DOHH2 (cell line): ENCODE data around the gene PTPRT.

Experiments
- H3F3A ChIP-seq: fragments of 200-600 bp; sonication (generic), shearing (Covaris generic); 2 replicates; pipeline ENCODE4 v1.6.0; 2016; ENCODE audit warnings: antibody characterized with exemption, mild to moderate bottlenecking; ENCODE audit not compliant: control insufficient read depth, insufficient read depth
- H3K27ac ChIP-seq: fragments of 200-600 bp; sonication (generic); 2 replicates; pipeline ENCODE4 v1.5.1; 2014; ENCODE audit warnings: low read depth, mild to moderate bottlenecking, low read length, moderate library complexity
- H3K27me3 ChIP-seq: fragments of 200-600 bp; sonication (generic); 2 replicates; pipeline ENCODE4 v1.6.1; 2014; ENCODE audit warnings: mild to moderate bottlenecking, low read length, mixed read lengths; ENCODE audit not compliant: control insufficient read depth
- H3K36me3 ChIP-seq: fragments of 200-600 bp; sonication (generic); 2 replicates; pipeline ENCODE4 v1.6.1; 2014; ENCODE audit warnings: mild to moderate bottlenecking, low read length, moderate library complexity, mixed read lengths; ENCODE audit not compliant: control insufficient read depth
- H3K4me1 ChIP-seq: fragments of 200-600 bp; sonication (generic); 2 replicates; pipeline ENCODE4 v1.6.1; 2014; ENCODE audit warnings: mild to moderate bottlenecking, low read length, mixed read lengths; ENCODE audit not compliant: control insufficient read depth
- H3K4me2 ChIP-seq: fragments of 200-600 bp; sonication (generic); 2 replicates; pipeline ENCODE4 v1.6.0; 2014; ENCODE audit warnings: mild to moderate bottlenecking, low read length, moderate library complexity
- H3K4me3 ChIP-seq: fragments of 200-600 bp; sonication (generic); 2 replicates; pipeline ENCODE4 v1.5.1; 2014; ENCODE audit warnings: mild to moderate bottlenecking, low read length, mixed read lengths
- H3K79me2 ChIP-seq: fragments of 200-600 bp; sonication (generic); 2 replicates; pipeline ENCODE4 v1.6.1; 2014; ENCODE audit warnings: mild to moderate bottlenecking, low read length, mixed read lengths; ENCODE audit not compliant: control insufficient read depth
- H3K9me2 ChIP-seq: fragments of 200-600 bp; sonication (generic); replicated peaks from 2 replicates; pipeline ENCODE4 v1.6.1; 2014; ENCODE audit warnings: mild to moderate bottlenecking, low read length, mixed read lengths; ENCODE audit not compliant: control insufficient read depth
- H3K9me3 ChIP-seq: fragments of 200-600 bp; sonication (generic); 2 replicates; pipeline ENCODE4 v1.6.1; 2014; ENCODE audit warnings: antibody characterized with exemption, low read length, mixed read lengths; ENCODE audit not compliant: control insufficient read depth, insufficient read depth
- H4K20me1 ChIP-seq: fragments of 200-600 bp; sonication (generic); 2 replicates; pipeline ENCODE4 v1.6.0; 2014; ENCODE audit warnings: low read depth, mild to moderate bottlenecking, antibody characterized with exemption, low read length, moderate library complexity; ENCODE audit not compliant: control insufficient read depth, insufficient read depth
- EZH2phosphoT487 ChIP-seq: fragments of 200-600 bp; sonication (generic); IDR thresholded peaks from 2 replicates; pipeline ENCODE4 v1.6.1; 2017; ENCODE audit warnings: borderline replicate concordance, mild to moderate bottlenecking, antibody characterized with exemption, low read length, moderate library complexity, mixed read lengths
- TF ChIP-seq, protein P1 (sequence below): fragments of 200-600 bp; sonication (generic); IDR thresholded peaks from one replicate; pipeline ENCODE4 v1.5.1; 2014; ENCODE audit warnings: antibody characterized with exemption, mild to moderate bottlenecking, low read depth, low read length; ENCODE audit not compliant: poor library complexity, severe bottlenecking

The PTPRT gene

DNA sequence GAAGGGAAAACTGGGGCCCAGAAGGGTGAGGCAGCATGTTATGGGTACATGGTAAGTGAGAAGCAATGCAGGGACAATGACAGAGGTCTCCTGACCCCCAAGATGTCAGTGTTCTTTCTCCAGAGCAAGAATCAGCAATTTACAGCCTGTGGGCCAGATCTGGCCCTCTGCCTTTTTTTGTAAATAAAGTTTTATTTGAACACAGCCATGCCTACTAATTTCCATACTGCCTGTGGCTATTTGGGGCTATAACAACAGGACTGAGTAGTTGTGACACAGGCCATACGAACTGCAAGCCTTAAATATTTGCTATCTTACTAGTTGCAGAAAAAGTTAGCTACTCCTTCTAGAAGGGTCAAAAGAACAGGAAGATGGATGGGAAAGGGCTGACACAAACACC is 52.5 kb downstream of the PTPRT start:
- Histone ChIP-seq H3K4me3 (no peak overlapping the region), H3K4me1 (no peaks in the 10 kb centered on the region), H3K27me3 (no peaks in the 10 kb centered on the region), H3K9me2 (no peaks in the 10 kb centered on the region), H3F3A (no peaks in the 10 kb centered on the region), H3K27ac (no peak overlapping the region), H3K36me3 (no peaks in the 10 kb centered on the region), H3K4me2 (no peak overlapping the region), H3K79me2 (no peaks in the 10 kb centered on the region), H3K9me3 (no peaks in the 10 kb centered on the region), H4K20me1 (no peaks in the 10 kb centered on the region)
- TF ChIP-seq, protein P1, sequence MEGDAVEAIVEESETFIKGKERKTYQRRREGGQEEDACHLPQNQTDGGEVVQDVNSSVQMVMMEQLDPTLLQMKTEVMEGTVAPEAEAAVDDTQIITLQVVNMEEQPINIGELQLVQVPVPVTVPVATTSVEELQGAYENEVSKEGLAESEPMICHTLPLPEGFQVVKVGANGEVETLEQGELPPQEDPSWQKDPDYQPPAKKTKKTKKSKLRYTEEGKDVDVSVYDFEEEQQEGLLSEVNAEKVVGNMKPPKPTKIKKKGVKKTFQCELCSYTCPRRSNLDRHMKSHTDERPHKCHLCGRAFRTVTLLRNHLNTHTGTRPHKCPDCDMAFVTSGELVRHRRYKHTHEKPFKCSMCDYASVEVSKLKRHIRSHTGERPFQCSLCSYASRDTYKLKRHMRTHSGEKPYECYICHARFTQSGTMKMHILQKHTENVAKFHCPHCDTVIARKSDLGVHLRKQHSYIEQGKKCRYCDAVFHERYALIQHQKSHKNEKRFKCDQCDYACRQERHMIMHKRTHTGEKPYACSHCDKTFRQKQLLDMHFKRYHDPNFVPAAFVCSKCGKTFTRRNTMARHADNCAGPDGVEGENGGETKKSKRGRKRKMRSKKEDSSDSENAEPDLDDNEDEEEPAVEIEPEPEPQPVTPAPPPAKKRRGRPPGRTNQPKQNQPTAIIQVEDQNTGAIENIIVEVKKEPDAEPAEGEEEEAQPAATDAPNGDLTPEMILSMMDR = no peak
- TF ChIP-seq EZH2phosphoT487 = no peak

DNA sequence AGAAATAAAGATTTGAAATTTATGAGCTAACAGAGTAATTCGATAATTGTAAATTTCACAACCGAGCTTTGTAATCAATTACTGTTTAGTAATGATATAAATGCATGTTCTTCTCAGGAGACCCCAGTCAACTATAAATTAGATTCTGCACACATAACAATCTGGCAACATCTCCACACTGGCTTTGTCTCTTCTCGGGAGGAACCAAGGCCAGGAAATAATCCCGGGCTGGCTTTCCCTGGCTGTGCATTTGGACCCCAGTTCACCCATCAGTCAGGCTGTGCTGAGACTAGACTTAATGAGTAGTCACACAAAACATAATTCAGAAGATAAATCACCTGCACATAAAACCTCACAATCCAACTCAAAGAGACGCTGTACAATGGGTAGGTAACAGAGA is 65.5 kb downstream of the PTPRT start:
- no peaks in the 10 kb centered on the region for H3K36me3 ChIP-seq
- no peaks in the 10 kb centered on the region for H3K9me3 ChIP-seq
- H3F3A ChIP-seq = no peaks in the 10 kb centered on the region
- no peak for TF ChIP-seq EZH2phosphoT487
- TF ChIP-seq, protein P1 = no peak
- no peak overlapping the region for H3K27ac ChIP-seq
- no peak overlapping the region for H3K4me3 ChIP-seq
- no peaks in the 10 kb centered on the region for H3K79me2 ChIP-seq
- no peaks in the 10 kb centered on the region for H3K27me3 ChIP-seq
- no peaks in the 10 kb centered on the region for H3K9me2 ChIP-seq
- no peaks in the 10 kb centered on the region for H4K20me1 ChIP-seq
- no peaks in the 10 kb centered on the region for H3K4me1 ChIP-seq
- H3K4me2 ChIP-seq = no peak overlapping the region

GRCh38 chr20:43123180-43123579 is 66.5 kb downstream of the PTPRT start:
- Histone ChIP-seq H3K4me3 (no peak overlapping the region), H3K27me3 (no peaks in the 10 kb centered on the region), H3K36me3 (no peaks in the 10 kb centered on the region), H3K4me1 (no peaks in the 10 kb centered on the region), H4K20me1 (no peaks in the 10 kb centered on the region), H3K9me2 (no peaks in the 10 kb centered on the region), H3K9me3 (no peaks in the 10 kb centered on the region), H3F3A (no peaks in the 10 kb centered on the region), H3K4me2 (no peak overlapping the region), H3K27ac (no peak overlapping the region), H3K79me2 (no peaks in the 10 kb centered on the region)
- no peak for TF ChIP-seq EZH2phosphoT487
- TF ChIP-seq, protein P1 = no peak

GRCh38 chr20:43119720-43120119 is 70.0 kb downstream of the PTPRT start:
- H4K20me1 ChIP-seq = no peaks in the 10 kb centered on the region
- H3K4me3 ChIP-seq = no peak overlapping the region
- H3K79me2 ChIP-seq = no peaks in the 10 kb centered on the region
- H3K27me3 ChIP-seq = no peaks in the 10 kb centered on the region
- no peaks in the 10 kb centered on the region for H3K4me1 ChIP-seq
- no peaks in the 10 kb centered on the region for H3K9me2 ChIP-seq
- H3F3A ChIP-seq = no peaks in the 10 kb centered on the region
- no peak for TF ChIP-seq EZH2phosphoT487
- TF ChIP-seq, protein P1 = no peak
- no peak overlapping the region for H3K27ac ChIP-seq
- H3K36me3 ChIP-seq = no peaks in the 10 kb centered on the region
- H3K9me3 ChIP-seq = no peaks in the 10 kb centered on the region
- H3K4me2 ChIP-seq = no peak overlapping the region
